IMR-90 (cell line): ENCODE measurements around the gene NOX3. TPM values are rescaled to one million over a fixed set of nuclear protein-coding genes. Genes with fewer than 3 reads are reported as not detected.

ENCODE experiments used
- ATAC-seq: fragments of 200-7000 bp; cut with Tn5 transposase; 2 replicates; pipeline ENCODE4 v1.9.1; 2020; ENCODE audit warnings: low read depth, mild to moderate bottlenecking, moderate library complexity
- BruUV-seq: library from RNA; stranded (reverse); fragments of 400-500 nt; replicated peaks from 2 replicates; lab custom pipeline; 2021; lab: Mats Ljungman, UMichigan
- CTCF ChIA-PET: fragments of 300-600 bp; formaldehyde crosslinking; extraction: SDS; loops from one replicate; lab custom pipeline; 2021; ENCODE audit warnings: antibody characterized with exemption; lab: Yijun Ruan, JAX
- POLR2A ChIA-PET: fragments of 300-600 bp; sonication (Branson Sonifier 250); formaldehyde crosslinking; loops from one replicate; lab custom pipeline; 2022; ENCODE audit warnings: antibody characterized with exemption; ENCODE audit not compliant: unreplicated experiment; lab: Charles Lee
- DNase-seq: peaks from one replicate; pipeline ENCODE4 v3.0.0; 2013
- H2AFZ ChIP-seq: replicated peaks from 2 replicates; pipeline ENCODE3; 2013; ENCODE audit warnings: low read length, mild to moderate bottlenecking; ENCODE audit not compliant: poor library complexity
- H2AK5ac ChIP-seq: 2 replicates; pipeline ENCODE4 v1.6.1; 2013; ENCODE audit warnings: low read depth, low read length, inconsistent platforms
- H2AK9ac ChIP-seq: replicated peaks from 2 replicates; pipeline ENCODE3; 2013; ENCODE audit warnings: mild to moderate bottlenecking, low read depth, low read length, moderate library complexity; ENCODE audit not compliant: poor library complexity
- H2BK120ac ChIP-seq: 2 replicates; pipeline ENCODE4 v1.6.1; 2013; ENCODE audit warnings: low read depth, low read length, inconsistent platforms
- H2BK15ac ChIP-seq: 3 replicates; pipeline ENCODE4 v1.6.1; 2013; ENCODE audit warnings: low read depth, low read length, inconsistent platforms
- H2BK20ac ChIP-seq: 2 replicates; pipeline ENCODE4 v1.6.1; 2013; ENCODE audit warnings: low read depth, mild to moderate bottlenecking, inconsistent platforms, low read length, moderate library complexity
- H2BK5ac ChIP-seq: 2 replicates; pipeline ENCODE4 v1.6.1; 2013; ENCODE audit warnings: mild to moderate bottlenecking, low read depth, low read length, inconsistent platforms; ENCODE audit not compliant: poor library complexity, severe bottlenecking
- H3K14ac ChIP-seq: replicated peaks from 2 replicates; pipeline ENCODE4 v1.6.1; 2013; ENCODE audit warnings: low read depth, low read length, inconsistent platforms
- H3K18ac ChIP-seq: 2 replicates; pipeline ENCODE4 v1.6.1; 2013; ENCODE audit warnings: low read depth, low read length, control low read depth
- H3K23ac ChIP-seq: 2 replicates; pipeline ENCODE4 v1.6.1; 2013; ENCODE audit warnings: low read depth, low read length, inconsistent platforms
- H3K27ac ChIP-seq: 2 replicates; pipeline ENCODE4 v1.5.1; 2013; ENCODE audit warnings: mild to moderate bottlenecking, control low read depth, low read length; ENCODE audit not compliant: insufficient read depth
- H3K27me3 ChIP-seq: 2 replicates; pipeline ENCODE4 v1.6.1; 2013; ENCODE audit warnings: low read length; ENCODE audit not compliant: control insufficient read depth, insufficient read depth
- H3K36me3 ChIP-seq: 2 replicates; pipeline ENCODE4 v1.6.1; 2013; ENCODE audit warnings: low read length, mixed read lengths; ENCODE audit not compliant: control insufficient read depth, insufficient read depth
- H3K4ac ChIP-seq: 2 replicates; pipeline ENCODE4 v1.6.1; 2013; ENCODE audit warnings: low read depth, low read length, inconsistent platforms
- H3K4me1 ChIP-seq: 2 replicates; pipeline ENCODE4 v1.6.1; 2013; ENCODE audit warnings: low read length, mixed read lengths; ENCODE audit not compliant: control insufficient read depth, insufficient read depth
- H3K4me2 ChIP-seq: 2 replicates; pipeline ENCODE4 v1.6.1; 2013; ENCODE audit warnings: low read depth, mild to moderate bottlenecking, control low read depth, low read length, moderate library complexity
- H3K4me3 ChIP-seq: 2 replicates; pipeline ENCODE4 v1.5.1; 2013; ENCODE audit warnings: low read depth, mild to moderate bottlenecking, control low read depth, low read length, moderate library complexity; ENCODE audit not compliant: insufficient read depth
- H3K56ac ChIP-seq: 2 replicates; pipeline ENCODE4 v1.6.1; 2013; ENCODE audit warnings: low read length, inconsistent platforms; ENCODE audit not compliant: insufficient read depth; ENCODE audit errors: extremely low read depth
- H3K79me1 ChIP-seq, 2 experiments: 2 replicates each; pipeline ENCODE4 v1.6.1; 2013; ENCODE audit warnings: low read length in 2 of 2, inconsistent platforms in 1 of 2, low read depth in 1 of 2
- H3K9ac ChIP-seq: 2 replicates; pipeline ENCODE4 v1.6.1; 2013; ENCODE audit warnings: low read depth, low read length, control low read depth
- H3K9me1 ChIP-seq: 2 replicates; pipeline ENCODE4 v1.6.1; 2013; ENCODE audit warnings: low read length, inconsistent platforms; ENCODE audit not compliant: insufficient read depth
- H3K9me3 ChIP-seq: 2 replicates; pipeline ENCODE4 v1.6.1; 2013; ENCODE audit warnings: low read length; ENCODE audit not compliant: control insufficient read depth, insufficient read depth
- H4K20me1 ChIP-seq: 2 replicates; pipeline ENCODE4 v1.6.1; 2013; ENCODE audit warnings: low read length, inconsistent platforms; ENCODE audit not compliant: insufficient read depth
- H4K5ac ChIP-seq: 2 replicates; pipeline ENCODE4 v1.6.1; 2013; ENCODE audit warnings: mild to moderate bottlenecking, low read depth, low read length, control low read depth
- H4K8ac ChIP-seq, 2 experiments: 2 replicates each; pipeline ENCODE4 v1.6.1; 2013; ENCODE audit warnings: low read depth in 2 of 2, low read length in 2 of 2, control low read depth in 1 of 2, inconsistent platforms in 1 of 2
- H4K91ac ChIP-seq: 2 replicates; pipeline ENCODE4 v1.6.1; 2013; ENCODE audit warnings: low read depth, low read length, inconsistent platforms; ENCODE audit not compliant: insufficient read depth
- MAZ ChIP-seq: IDR thresholded peaks from 2 replicates; pipeline ENCODE4 v1.6.1; 2012; ENCODE audit warnings: low read depth, mild to moderate bottlenecking, low read length, improper control_type of control experiment, moderate library complexity, borderline replicate concordance
- SMC3 ChIP-seq: fragments of 150-350 bp; IDR thresholded peaks from 2 replicates; pipeline ENCODE4 v1.6.1; 2016; ENCODE audit warnings: low read depth, mild to moderate bottlenecking, antibody characterized with exemption, low read length, moderate library complexity
- WGBS, 2 experiments: methylation state at CpG; one replicate each; pipeline versions ENCODE4 v1.1.5 to v1.1.7; 2013; ENCODE audit warnings: missing lambda C conversion rate in 2 of 2; ENCODE audit not compliant: insufficient read length in 1 of 2; ENCODE audit errors: extremely low coverage in 2 of 2; 5-methylcytosine and 5-hydroxymethylcytosine counted together
- dilution Hi-C: fragments of 300-500 bp; cut with HindIII; formaldehyde crosslinking; loops from one replicate; pipeline ENCODE4 v1.14.3; 2018; ENCODE audit warnings: low sequenced_read_pairs; ENCODE audit not compliant: unreplicated experiment
- in situ Hi-C: fragments of 300-500 bp; cut with MboI; formaldehyde crosslinking; loops from 3 replicates; pipeline ENCODE4 v1.14.3; 2019; ENCODE audit warnings: low sequenced_read_pairs, inconsistent platforms, mixed read lengths
- intact Hi-C: fragments of 100-400 bp; cut with micrococcal nuclease; formaldehyde crosslinking; loops from 2 replicates; pipeline ENCODE4 v1.10.0; 2022
- polyA plus RNA-seq, 3 experiments: library from polyadenylated mRNA; depleted of rRNA; stranded (reverse); fragments of >200 nt; gene quantifications; 2 replicates each; pipeline ENCODE4 v1.2.3, GENCODE V29; 2012; ENCODE audit warnings: low replicate concordance in 1 of 3
- total RNA-seq: library from RNA; depleted of rRNA; stranded (reverse); fragments of >200 nt; gene quantifications from 2 replicates; pipeline ENCODE4 v1.2.3, GENCODE V29; 2012

Gene NOX3
- total and polyA plus RNA-seq, 2 of the 4 experiments (the other 2 are of a cell fraction) = not detected

DNA sequence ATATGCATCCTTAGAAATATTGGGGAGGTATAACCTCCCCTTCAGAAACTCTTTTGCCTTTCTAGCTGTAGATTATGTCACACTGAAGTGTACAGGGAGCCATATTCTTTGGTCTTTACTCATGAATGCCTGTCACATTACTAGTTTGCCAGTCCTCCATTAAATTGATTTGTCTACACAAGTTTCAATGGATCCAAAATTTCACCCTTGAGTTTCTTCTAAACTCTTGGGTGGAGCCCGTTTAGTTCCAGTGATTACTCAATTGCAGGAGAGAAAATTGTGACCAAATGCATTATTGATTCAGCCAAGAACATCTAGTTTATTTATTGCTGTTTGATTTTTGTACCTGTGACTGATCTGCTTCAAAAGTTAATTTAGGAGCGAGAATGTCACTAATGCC, 81.0 kb downstream of the NOX3 start:
- in situ Hi-C loops (no loop called here), intact Hi-C loops (no loop called here), dilution Hi-C loops (no loop called here)
- no peak overlapping the region for H2BK15ac ChIP-seq
- no peak overlapping the region for H4K91ac ChIP-seq
- H2AFZ ChIP-seq = no peak overlapping the region
- no peaks in the 10 kb centered on the region for H3K27me3 ChIP-seq
- H4K20me1 ChIP-seq = no peaks in the 10 kb centered on the region
- H2BK120ac ChIP-seq = no peak overlapping the region
- ChIA-PET POLR2A (no interaction called here), CTCF (no interaction called here)
- DNase-seq = no peak
- no peak overlapping the region for H3K4me3 ChIP-seq
- no peak overlapping the region for H4K8ac ChIP-seq
- H3K56ac ChIP-seq = no peak overlapping the region
- no peak overlapping the region for H3K27ac ChIP-seq
- H3K4ac ChIP-seq = no peak overlapping the region
- H3K23ac ChIP-seq = no peak overlapping the region
- no peaks in the 10 kb centered on the region for H3K79me1 ChIP-seq
- no peak overlapping the region for H3K4me2 ChIP-seq
- H3K14ac ChIP-seq = no peak overlapping the region
- H3K9me1 ChIP-seq = peaks cover 2% of the 10 kb centered on the region; the same call in 1 of the 2 replicates
- no TSS peak for BruUV-seq
- H3K9ac ChIP-seq = no peak overlapping the region
- no peak overlapping the region for H2AK5ac ChIP-seq
- no peak for ATAC-seq
- no CpG with 5 or more reads among the region's 2 CpGs for WGBS, 2 experiments
- no peak overlapping the region; the same call in 1 of the 2 replicates for H4K5ac ChIP-seq
- peaks cover 4% of the 10 kb centered on the region; the same call in 1 of the 2 replicates for H3K4me1 ChIP-seq
- no peak overlapping the region for H2AK9ac ChIP-seq
- H2BK20ac ChIP-seq = peak overlapping the region; percentile 16; the same call in 1 of the 2 replicates
- H3K9me3 ChIP-seq = no peaks in the 10 kb centered on the region
- H2BK5ac ChIP-seq = peak overlapping the region; percentile 32
- no peak for TF ChIP-seq MAZ
- TF ChIP-seq SMC3 = no peak
- H3K18ac ChIP-seq = peak overlapping the region; percentile 48; the same call in 1 of the 2 replicates
- no peaks in the 10 kb centered on the region for H3K36me3 ChIP-seq
